B cell (primary cell): ENCODE results near the gene NFE2L1.

ENCODE experiments used
- CTCF ChIP-seq: fragments of 200-600 bp; IDR thresholded peaks from one replicate; pipeline ENCODE4 v1.8.0; 2022; ENCODE audit warnings: antibody characterized with exemption, mild to moderate bottlenecking
- EZH2 ChIP-seq: IDR thresholded peaks from 2 replicates; pipeline ENCODE4 v1.6.1; 2012; ENCODE audit warnings: borderline replicate concordance, low read depth, mild to moderate bottlenecking, moderate library complexity, low read length; ENCODE audit not compliant: insufficient read depth, poor library complexity, severe bottlenecking

GRCh38 chr17:48022901-48023300, 25.3 kb upstream of the NFE2L1 start:
- TF ChIP-seq CTCF: no peak
- TF ChIP-seq EZH2: no peak
